Keratinocyte (primary cell): ENCODE results near the gene C1S. TPM values are rescaled to one million over a fixed set of nuclear protein-coding genes. Genes with fewer than 3 reads are reported as not detected.
"Not testable (repeated sequence)": the region's sequence is repeated elsewhere in the genome, so short reads cannot be mapped to it uniquely, and the experiment has no call there.

Experiments used
- DNase-seq: peaks from one replicate; pipeline ENCODE4 v3.0.0-alpha.2; 2011; ENCODE audit warnings: low read depth, missing footprints, low spot score
- FAIRE-seq: peaks from 2 replicates; lab custom pipeline; 2011; peaks lifted over from hg19 to GRCh38; lab: Jason Lieb, UNC
- H2AFZ ChIP-seq: 2 replicates; pipeline ENCODE4 v1.6.0; 2012; ENCODE audit warnings: low read length, control low read depth, inconsistent platforms; ENCODE audit not compliant: control insufficient read depth
- H3K27ac ChIP-seq: 2 replicates; pipeline ENCODE4 v1.5.1; 2011; ENCODE audit warnings: low read length; ENCODE audit not compliant: control insufficient read depth, insufficient read depth
- H3K27me3 ChIP-seq: 3 replicates; pipeline ENCODE4 v1.6.0; 2011; ENCODE audit warnings: low read length; ENCODE audit not compliant: control insufficient read depth, insufficient read depth; ENCODE audit errors: extremely low read depth
- H3K36me3 ChIP-seq, 2 experiments: 2 replicates in 1 of 2; 3 replicates in 1 of 2; pipeline ENCODE4 v1.5.1; 2011; ENCODE audit warnings: low read length in 2 of 2, mild to moderate bottlenecking in 1 of 2; ENCODE audit not compliant: control insufficient read depth in 2 of 2, insufficient read depth in 2 of 2; ENCODE audit errors: extremely low read depth in 1 of 2
- H3K4me1 ChIP-seq: 3 replicates; pipeline ENCODE4 v1.5.1; 2011; ENCODE audit warnings: low read length; ENCODE audit not compliant: control insufficient read depth, insufficient read depth; ENCODE audit errors: extremely low read depth
- H3K4me2 ChIP-seq: 3 replicates; pipeline ENCODE4 v1.6.0; 2011; ENCODE audit warnings: low read depth, low read length; ENCODE audit not compliant: control insufficient read depth, insufficient read depth; ENCODE audit errors: extremely low read depth
- H3K4me3 ChIP-seq, 3 experiments: fragments of 200-600 bp in 1 of 3; sonication (generic) in 1 of 3; 2 replicates in 2 of 3; 3 replicates in 1 of 3; pipeline ENCODE4 v1.5.1; 2011 to 2016; ENCODE audit warnings: low read length in 3 of 3, mild to moderate bottlenecking in 3 of 3, control low read depth in 2 of 3, inconsistent platforms in 1 of 3, low read depth in 1 of 3, mixed read lengths in 1 of 3, mixed run types in 1 of 3, moderate library complexity in 1 of 3; ENCODE audit not compliant: control insufficient read depth in 2 of 3, insufficient read depth in 2 of 3; ENCODE audit errors: extremely low read depth in 1 of 3
- H3K79me2 ChIP-seq: 2 replicates; pipeline ENCODE4 v1.6.0; 2012; ENCODE audit warnings: low read length; ENCODE audit not compliant: control insufficient read depth, insufficient read depth
- H3K9ac ChIP-seq: 3 replicates; pipeline ENCODE4 v1.6.0; 2011; ENCODE audit warnings: low read length; ENCODE audit not compliant: control insufficient read depth, insufficient read depth; ENCODE audit errors: extremely low read depth
- H3K9me1 ChIP-seq: 3 replicates; pipeline ENCODE4 v1.6.0; 2011; ENCODE audit warnings: low read length; ENCODE audit not compliant: control insufficient read depth, insufficient read depth; ENCODE audit errors: extremely low read depth
- H3K9me3 ChIP-seq: 2 replicates; pipeline ENCODE4 v1.5.1; 2012; ENCODE audit warnings: low read depth, low read length; ENCODE audit not compliant: control insufficient read depth
- H4K20me1 ChIP-seq: 3 replicates; pipeline ENCODE4 v1.6.0; 2011; ENCODE audit warnings: low read length; ENCODE audit not compliant: control insufficient read depth, insufficient read depth; ENCODE audit errors: extremely low read depth
- EZH2 ChIP-seq: IDR thresholded peaks from one replicate; pipeline ENCODE4 v1.6.1; 2012; ENCODE audit warnings: inconsistent platforms, mild to moderate bottlenecking, low read length, moderate library complexity
- dilution Hi-C: fragments of 300-500 bp; cut with MboI; formaldehyde crosslinking; loops from one replicate; pipeline ENCODE4 v1.7.0; 2020; ENCODE audit warnings: low sequenced_read_pairs; ENCODE audit not compliant: extremely low pct_ligation_motif_present
- polyA plus RNA-seq, 5 experiments: library from polyadenylated mRNA; depleted of rRNA in 3 of 5; stranded (reverse) in 3 of 5; stranded (forward) in 1 of 5; unstranded in 1 of 5; fragments of >200 nt; gene quantifications; 1 replicate in 1 of 5; 2 replicates in 3 of 5; 3 replicates in 1 of 5; pipeline versions ENCODE4 v1.2.1 to v1.2.3, GENCODE V29; 2011 to 2012; ENCODE audit warnings: missing spikeins in 2 of 5, low read depth in 1 of 5, low replicate concordance in 1 of 5
- TF ChIP-seq, protein P1 (sequence below), 3 experiments: IDR thresholded peaks in 1 of 3; conservative IDR thresholded peaks in 1 of 3; optimal IDR thresholded peaks in 1 of 3; 2 replicates in 2 of 3; 3 replicates in 1 of 3; pipeline versions ENCODE3 to v1.5.1; 2011; ENCODE audit warnings: low read length in 3 of 3, mild to moderate bottlenecking in 3 of 3, moderate library complexity in 2 of 3, control low read depth in 1 of 3, inconsistent platforms in 1 of 3; ENCODE audit not compliant: insufficient read depth in 2 of 3; ENCODE audit errors: extremely low read depth in 1 of 3

Gene C1S
- polyA plus RNA-seq, 1 donor (not counting 4 experiments of a cell fraction or from before 2014, with no cell fraction given) = 2.6 TPM

DNA sequence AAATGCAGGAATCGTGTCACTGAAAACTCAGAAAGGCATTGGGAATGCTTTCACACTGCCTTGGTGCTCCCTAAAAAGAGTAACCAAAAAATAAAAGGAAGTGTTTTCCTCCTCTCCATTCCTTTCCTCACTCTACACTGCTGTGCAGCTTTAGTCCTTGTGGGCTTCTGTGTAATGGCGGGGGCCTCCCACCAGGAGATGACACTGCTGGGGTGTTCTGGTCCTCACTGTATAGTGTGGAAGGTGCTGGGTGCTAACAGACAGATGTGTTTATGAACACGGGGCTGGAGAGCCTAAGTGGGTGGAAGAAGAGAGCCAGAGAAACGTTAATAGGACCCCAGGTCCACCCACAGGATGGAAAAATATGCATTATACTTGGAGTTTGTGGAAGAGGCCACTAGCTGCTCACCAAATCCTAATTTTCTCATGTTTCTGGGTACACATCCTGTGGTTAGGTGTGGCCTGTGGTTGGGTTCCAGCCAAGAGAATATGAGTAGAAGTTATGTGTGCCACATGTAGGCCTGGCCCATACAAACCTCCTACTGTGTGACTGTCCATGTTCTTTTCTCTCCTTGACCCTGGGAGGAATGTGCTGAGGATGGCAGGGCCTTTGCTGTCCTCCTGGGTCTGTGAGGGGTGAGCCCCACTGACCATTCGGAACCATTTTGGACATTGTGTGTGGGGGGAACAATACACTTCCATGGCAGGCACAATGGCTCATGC, 14.0 kb upstream of the C1S start:
- H3K27ac ChIP-seq = no peak overlapping the region
- FAIRE-seq (no peak), DNase-seq (no peak)
- H2AFZ ChIP-seq = no peak overlapping the region
- no peaks in the 10 kb centered on the region for H3K27me3 ChIP-seq
- no peak overlapping the region for H3K4me2 ChIP-seq
- no peaks in the 10 kb centered on the region for H3K4me1 ChIP-seq
- no peaks in the 10 kb centered on the region for H3K79me2 ChIP-seq
- no peak overlapping the region for H3K9ac ChIP-seq
- no peaks in the 10 kb centered on the region for H3K9me1 ChIP-seq
- no peaks in the 10 kb centered on the region for H4K20me1 ChIP-seq
- no peaks in the 10 kb centered on the region for H3K9me3 ChIP-seq
- dilution Hi-C loops = no loop called here
- H3K36me3 ChIP-seq = no peaks in the 10 kb centered on the region
- no peak for TF ChIP-seq EZH2
- TF ChIP-seq, protein P1, sequence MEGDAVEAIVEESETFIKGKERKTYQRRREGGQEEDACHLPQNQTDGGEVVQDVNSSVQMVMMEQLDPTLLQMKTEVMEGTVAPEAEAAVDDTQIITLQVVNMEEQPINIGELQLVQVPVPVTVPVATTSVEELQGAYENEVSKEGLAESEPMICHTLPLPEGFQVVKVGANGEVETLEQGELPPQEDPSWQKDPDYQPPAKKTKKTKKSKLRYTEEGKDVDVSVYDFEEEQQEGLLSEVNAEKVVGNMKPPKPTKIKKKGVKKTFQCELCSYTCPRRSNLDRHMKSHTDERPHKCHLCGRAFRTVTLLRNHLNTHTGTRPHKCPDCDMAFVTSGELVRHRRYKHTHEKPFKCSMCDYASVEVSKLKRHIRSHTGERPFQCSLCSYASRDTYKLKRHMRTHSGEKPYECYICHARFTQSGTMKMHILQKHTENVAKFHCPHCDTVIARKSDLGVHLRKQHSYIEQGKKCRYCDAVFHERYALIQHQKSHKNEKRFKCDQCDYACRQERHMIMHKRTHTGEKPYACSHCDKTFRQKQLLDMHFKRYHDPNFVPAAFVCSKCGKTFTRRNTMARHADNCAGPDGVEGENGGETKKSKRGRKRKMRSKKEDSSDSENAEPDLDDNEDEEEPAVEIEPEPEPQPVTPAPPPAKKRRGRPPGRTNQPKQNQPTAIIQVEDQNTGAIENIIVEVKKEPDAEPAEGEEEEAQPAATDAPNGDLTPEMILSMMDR (optimal IDR thresholded peaks at IDR 0.05 in 1 of 3, IDR thresholded peaks at IDR 0.05 in 1 of 3, conservative IDR thresholded peaks at IDR 0.05 in 1 of 3; ENCODE audit: extremely low read depth in 1 of 3, insufficient read depth in 2 of 3, low read length in 3 of 3) = no peak
- no peak overlapping the region for H3K4me3 ChIP-seq

DNA sequence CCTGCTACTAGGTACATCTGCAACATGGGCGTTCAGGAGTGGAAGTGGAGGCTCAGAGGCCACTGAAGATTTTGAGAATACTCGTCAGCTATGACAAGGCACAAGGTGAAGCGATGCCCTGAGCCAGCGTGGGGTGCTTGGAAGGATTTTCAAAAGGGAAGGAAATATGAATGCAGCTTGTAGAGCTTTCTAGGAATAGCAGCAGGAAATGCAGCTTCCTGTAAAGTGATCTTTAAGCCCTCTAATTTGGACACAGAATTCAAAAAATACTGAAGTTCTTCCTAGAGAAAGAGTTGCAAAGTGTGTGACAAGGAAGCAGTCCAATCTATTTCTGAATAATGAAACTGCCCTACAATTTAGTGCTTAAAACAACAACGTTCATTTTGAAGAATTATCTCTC, 13.2 kb upstream of the C1S start:
- Histone ChIP-seq H3K9me3 (no peaks in the 10 kb centered on the region), H3K9me1 (no peaks in the 10 kb centered on the region), H2AFZ (no peak overlapping the region), H3K4me1 (no peaks in the 10 kb centered on the region), H3K36me3 (no peaks in the 10 kb centered on the region), H3K27me3 (no peaks in the 10 kb centered on the region), H3K9ac (no peak overlapping the region), H3K4me2 (no peak overlapping the region), H3K4me3 (no peak overlapping the region), H4K20me1 (no peaks in the 10 kb centered on the region), H3K79me2 (no peaks in the 10 kb centered on the region), H3K27ac (no peak overlapping the region)
- DNase-seq = no peak
- FAIRE-seq = no peak
- TF ChIP-seq, protein P1 (optimal IDR thresholded peaks at IDR 0.05 in 1 of 3, IDR thresholded peaks at IDR 0.05 in 1 of 3, conservative IDR thresholded peaks at IDR 0.05 in 1 of 3; ENCODE audit: extremely low read depth in 1 of 3, insufficient read depth in 2 of 3, low read length in 3 of 3) = no peak
- no peak for TF ChIP-seq EZH2
- dilution Hi-C loops = no loop called here

DNA sequence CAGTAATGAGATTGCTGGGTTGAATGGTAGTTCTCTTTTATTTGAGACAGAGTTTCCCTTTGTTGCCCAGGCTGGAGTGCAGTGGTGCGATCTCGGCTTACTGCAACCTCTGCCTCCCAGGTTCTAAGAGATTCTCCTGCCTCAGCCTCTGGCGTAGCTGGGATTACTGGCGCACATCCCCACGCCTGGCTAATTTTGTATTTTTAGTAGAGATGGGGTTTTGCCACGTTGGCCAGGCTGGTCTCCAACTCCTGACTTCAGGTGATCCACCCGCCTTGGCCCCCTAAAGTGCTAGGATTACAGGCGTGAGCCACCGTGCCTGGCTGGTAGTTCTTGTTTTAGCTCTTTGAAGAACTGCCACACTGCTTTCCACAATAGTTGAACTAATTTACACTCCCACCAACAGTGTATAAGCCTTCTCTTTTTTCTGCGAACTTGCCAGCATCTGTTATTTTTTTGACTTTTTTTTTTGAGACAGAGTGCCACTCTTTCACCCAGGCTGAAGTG, 11.0 kb upstream of the C1S start:
- FAIRE-seq, H3K27ac ChIP-seq, H2AFZ ChIP-seq, H3K4me2 ChIP-seq, H3K36me3 ChIP-seq, H3K9ac ChIP-seq, H3K9me3 ChIP-seq, H3K9me1 ChIP-seq, H3K27me3 ChIP-seq, DNase-seq, H3K4me1 ChIP-seq, H4K20me1 ChIP-seq, dilution Hi-C loops, H3K79me2 ChIP-seq, H3K4me3 ChIP-seq: not testable (repeated sequence)

DNA sequence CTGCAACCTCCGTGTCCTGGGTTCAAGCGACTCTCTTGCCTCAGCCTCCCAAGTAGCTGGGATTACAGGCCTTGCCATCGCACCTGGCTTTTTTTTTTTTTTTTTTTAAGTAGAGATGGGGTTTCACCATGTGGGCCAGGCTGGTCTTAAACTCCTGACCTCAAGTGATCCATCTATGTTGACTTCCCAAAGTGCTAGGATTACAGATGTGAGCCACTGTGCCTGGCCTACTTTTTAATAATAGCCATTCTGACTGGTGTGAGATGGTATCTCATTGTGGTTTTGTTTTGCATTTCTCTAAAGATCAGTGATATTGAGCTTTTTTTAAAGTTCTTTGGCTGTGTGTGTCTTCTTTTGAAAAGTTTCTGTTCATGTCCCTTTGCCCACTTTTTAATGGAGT, 10.5 kb upstream of the C1S start:
- H4K20me1 ChIP-seq, H3K27me3 ChIP-seq, H3K27ac ChIP-seq, H3K79me2 ChIP-seq, H3K4me1 ChIP-seq, H3K9me3 ChIP-seq, H2AFZ ChIP-seq, DNase-seq, H3K4me3 ChIP-seq, H3K9ac ChIP-seq, H3K36me3 ChIP-seq, FAIRE-seq, H3K4me2 ChIP-seq, dilution Hi-C loops, H3K9me1 ChIP-seq: not testable (repeated sequence)
